Mucosa of stomach (tissue), 1 donor: Measurements from ENCODE around the gene RADIL.

Source experiments
- H3K27me3 ChIP-seq: one replicate; pipeline ENCODE4 v1.7.0; 2013; ENCODE audit warnings: mild to moderate bottlenecking, low read length; ENCODE audit not compliant: control insufficient read depth, insufficient read depth
- H3K36me3 ChIP-seq: one replicate; pipeline ENCODE4 v1.7.0; 2013; ENCODE audit warnings: low read length; ENCODE audit not compliant: control insufficient read depth, insufficient read depth
- H3K4me1 ChIP-seq: one replicate; pipeline ENCODE4 v1.7.0; 2013; ENCODE audit warnings: mild to moderate bottlenecking, low read length; ENCODE audit not compliant: control insufficient read depth, insufficient read depth
- H3K4me3 ChIP-seq: one replicate; pipeline ENCODE4 v1.7.0; 2013; ENCODE audit warnings: low read length
- H3K9ac ChIP-seq: one replicate; pipeline ENCODE4 v1.7.0; 2013; ENCODE audit warnings: mild to moderate bottlenecking, low read length, moderate library complexity
- H3K9me3 ChIP-seq: one replicate; pipeline ENCODE4 v1.7.0; 2013; ENCODE audit warnings: mild to moderate bottlenecking, low read length, moderate library complexity; ENCODE audit not compliant: control insufficient read depth
- donor health status: Pancreatic carcinoma.

The RADIL gene

DNA sequence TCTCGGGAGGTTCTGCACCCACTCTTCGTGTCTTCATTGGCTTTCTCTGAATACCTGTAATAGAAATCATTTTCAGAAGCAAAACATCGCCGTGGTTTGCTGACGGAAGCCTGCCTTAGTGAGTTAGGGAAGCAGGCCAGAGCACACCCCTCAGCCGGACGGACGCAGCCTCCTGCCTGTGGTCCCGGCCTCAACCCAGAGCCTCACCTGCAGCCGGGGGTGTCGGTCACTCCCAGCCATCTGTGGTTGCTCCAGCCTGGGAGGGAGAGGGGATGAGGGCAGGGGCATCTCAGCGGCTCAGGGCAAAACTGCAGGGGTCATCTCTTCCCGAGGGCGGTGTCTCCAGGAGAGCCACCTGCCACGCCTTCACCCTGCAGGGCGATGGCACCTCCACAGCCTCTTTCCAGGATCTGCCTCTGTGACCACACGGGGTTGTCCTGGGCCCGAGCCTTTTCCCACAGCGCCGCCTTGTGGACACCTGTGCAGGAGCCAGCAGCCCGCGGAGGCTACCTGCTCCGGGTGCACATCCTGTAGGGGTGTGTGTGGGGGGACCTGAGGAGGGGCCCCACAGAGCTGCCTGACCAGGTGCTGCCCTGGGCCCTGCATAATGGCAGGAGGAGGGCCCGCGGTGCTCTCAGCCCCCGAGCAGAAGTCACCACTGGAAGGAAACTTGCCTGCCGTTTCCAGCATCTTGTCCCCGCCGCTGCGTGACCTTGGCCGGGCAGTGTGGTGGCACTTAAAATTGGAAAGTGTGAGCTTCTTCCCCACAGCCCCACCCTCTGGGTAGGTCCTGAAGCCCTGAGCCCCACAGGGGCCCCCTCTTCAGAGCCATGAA, 129.7 kb downstream of the RADIL start:
- H3K27me3 ChIP-seq: no peaks in the 10 kb centered on the region
- no peak overlapping the region for H3K9ac ChIP-seq
- H3K4me1 ChIP-seq: peaks cover 12% of the 10 kb centered on the region
- H3K4me3 ChIP-seq: no peak overlapping the region
- no peaks in the 10 kb centered on the region for H3K36me3 ChIP-seq
- no peaks in the 10 kb centered on the region for H3K9me3 ChIP-seq

DNA sequence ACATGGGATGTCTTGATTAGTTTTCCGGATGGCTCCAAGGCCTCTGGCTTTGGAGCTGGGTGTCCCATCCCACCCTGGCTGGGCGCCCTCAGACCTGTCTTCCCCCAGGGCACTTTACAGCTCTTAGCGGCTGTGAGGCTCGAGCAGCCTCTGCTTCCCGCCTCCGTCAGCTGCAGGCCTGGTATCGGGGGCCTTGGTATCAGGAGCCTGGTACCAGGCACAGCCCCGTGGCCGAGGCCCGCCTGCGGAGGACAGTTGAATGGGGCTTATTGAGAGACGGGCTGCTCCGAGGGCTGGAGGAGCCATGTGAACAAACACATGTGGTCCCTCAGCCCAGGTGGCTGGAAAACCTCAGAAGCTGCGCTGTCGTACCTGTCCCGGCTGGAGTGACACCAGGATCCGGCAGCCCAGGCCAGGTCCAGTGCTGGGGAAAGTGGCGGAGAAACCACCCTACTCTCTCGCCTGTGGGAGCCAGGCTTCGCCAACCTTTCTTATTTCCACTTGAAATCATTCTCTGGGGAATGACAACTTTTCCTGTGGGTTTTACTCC, 132.0 kb downstream of the RADIL start:
- H3K4me1 ChIP-seq: peaks cover 19% of the 10 kb centered on the region
- H3K27me3 ChIP-seq: no peaks in the 10 kb centered on the region
- no peak overlapping the region for H3K9ac ChIP-seq
- H3K9me3 ChIP-seq: no peaks in the 10 kb centered on the region
- H3K4me3 ChIP-seq: no peak overlapping the region
- H3K36me3 ChIP-seq: no peaks in the 10 kb centered on the region

DNA sequence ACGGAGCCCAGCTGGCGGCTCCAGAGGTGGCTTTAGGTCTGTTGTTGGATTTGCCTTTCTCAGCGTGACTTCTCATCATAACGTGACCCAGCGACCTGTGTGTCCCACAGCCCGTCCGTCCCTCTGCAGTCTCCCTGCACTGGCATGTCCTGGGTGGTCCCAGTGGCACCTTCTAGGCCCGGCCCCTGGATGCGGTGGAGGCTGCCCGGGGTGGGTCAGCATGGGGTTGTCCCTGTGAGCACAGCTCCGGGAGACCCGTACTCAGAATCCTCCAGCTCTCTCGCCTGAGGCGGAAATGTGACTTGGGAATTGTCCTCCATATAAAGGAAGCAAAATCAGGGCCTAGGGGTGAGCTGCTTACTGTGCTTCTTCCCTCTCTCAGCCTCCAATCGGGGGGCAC, 133.7 kb downstream of the RADIL start:
- Histone ChIP-seq H3K9ac (no peak overlapping the region), H3K36me3 (no peaks in the 10 kb centered on the region), H3K9me3 (no peaks in the 10 kb centered on the region), H3K4me3 (no peak overlapping the region), H3K4me1 (peaks cover 26% of the 10 kb centered on the region), H3K27me3 (no peaks in the 10 kb centered on the region)

DNA sequence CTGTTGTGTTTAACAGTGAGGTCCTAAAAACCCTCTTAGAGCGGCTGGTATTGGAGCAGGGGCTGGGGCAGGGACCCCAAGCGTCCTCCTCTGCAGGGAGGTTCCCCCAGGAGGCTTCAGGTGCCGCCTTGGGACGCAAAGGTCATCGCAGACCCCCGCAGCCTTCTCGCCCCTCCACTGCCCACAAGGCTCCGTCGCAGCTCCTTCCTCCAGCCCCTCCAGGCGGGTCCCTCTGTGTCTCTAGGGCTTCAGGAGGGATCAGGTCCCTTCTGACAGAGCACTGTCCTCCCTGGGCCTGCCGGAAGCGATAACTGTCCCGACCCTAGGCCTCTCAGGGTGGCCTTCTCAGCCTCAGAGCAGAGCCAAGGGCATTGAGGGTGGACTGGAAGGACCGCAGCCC, 134.2 kb downstream of the RADIL start:
- Histone ChIP-seq H3K4me3 (no peak overlapping the region), H3K27me3 (no peaks in the 10 kb centered on the region), H3K9ac (no peak overlapping the region), H3K36me3 (no peaks in the 10 kb centered on the region), H3K4me1 (peaks cover 31% of the 10 kb centered on the region), H3K9me3 (no peaks in the 10 kb centered on the region)
